Measurements from ENCODE around the gene RGL1. TPM values are rescaled to one million over a fixed set of nuclear protein-coding genes. Genes with fewer than 3 reads are reported as not detected.

Gene RGL1
- total RNA-seq, 1 experiment from 2014 or later: 0.92 TPM

- no TSS peak for BruUV-seq (replicated peaks)
- no peaks in the 10 kb centered on the region for H3K36me3 ChIP-seq (ENCODE audit: control insufficient read depth, insufficient read depth, low read length)
- POLR2A ChIA-PET: no interaction called here
- no peak for ATAC-seq
- H3K27me3 ChIP-seq (ENCODE audit: control insufficient read depth, insufficient read depth, low read length): no peaks in the 10 kb centered on the region
- no peaks in the 10 kb centered on the region for H3K9me3 ChIP-seq (ENCODE audit: control insufficient read depth, insufficient read depth, low read depth, low read length)
- TF ChIP-seq REST (IDR thresholded peaks at IDR 0.05; ENCODE audit: insufficient read depth in 1 of 2, low read depth in 2 of 2, low read length in 1 of 2) (no peak), SIN3A (IDR thresholded peaks at IDR 0.05; ENCODE audit: borderline replicate concordance, insufficient read depth, low read depth, low read length) (no peak), POLR2AphosphoS5 (IDR thresholded peaks at IDR 0.05; ENCODE audit: low read depth, low read length) (no peak), CTCF (IDR thresholded peaks at IDR 0.05) (no peak), TCF7L2 (IDR thresholded peaks at IDR 0.05; ENCODE audit: low read depth, low read length) (no peak)
- no peaks in the 10 kb centered on the region for H3K4me1 ChIP-seq (ENCODE audit: control insufficient read depth, insufficient read depth, low read length)
- CTCF ChIA-PET: no interaction called here
- H3K27ac ChIP-seq (ENCODE audit: low read length): no peak overlapping the region
- in situ Hi-C loops (cut with HindIII; ENCODE audit: low pct_unique_long_range_greater_than_20kb, low sequenced_read_pairs) (no loop called here), intact Hi-C loops (cut with micrococcal nuclease; ENCODE audit: unreplicated experiment) (no loop called here)
- DNase-seq (ENCODE audit: low read depth, low spot score): no peak
- H3K4me3 ChIP-seq (ENCODE audit: low read depth in 2 of 2, low read length in 2 of 2): no peak overlapping the region
Observed at GRCh38 chr1:183864611-183865010, 59.7 kb downstream of the RGL1 start.

- peaks cover 3% of the 10 kb centered on the region; the same call in 1 of the 2 replicates for H3K4me1 ChIP-seq (ENCODE audit: control insufficient read depth, insufficient read depth, low read length)
- POLR2A ChIA-PET: no interaction called here
- intact Hi-C loops (cut with micrococcal nuclease; ENCODE audit: unreplicated experiment) (no loop called here), in situ Hi-C loops (cut with HindIII; ENCODE audit: low pct_unique_long_range_greater_than_20kb, low sequenced_read_pairs) (no loop called here)
- CTCF ChIA-PET: no interaction called here
- ATAC-seq: no peak
- H3K9me3 ChIP-seq (ENCODE audit: control insufficient read depth, insufficient read depth, low read depth, low read length): no peaks in the 10 kb centered on the region
- H3K27me3 ChIP-seq (ENCODE audit: control insufficient read depth, insufficient read depth, low read length): no peaks in the 10 kb centered on the region
- no peak for DNase-seq (ENCODE audit: low read depth, low spot score)
- no peaks in the 10 kb centered on the region for H3K36me3 ChIP-seq (ENCODE audit: control insufficient read depth, insufficient read depth, low read length)
- no peak for TF ChIP-seq CTCF (IDR thresholded peaks at IDR 0.05)
- no peak for TF ChIP-seq SIN3A (IDR thresholded peaks at IDR 0.05; ENCODE audit: borderline replicate concordance, insufficient read depth, low read depth, low read length)
- no peak for TF ChIP-seq REST (IDR thresholded peaks at IDR 0.05; ENCODE audit: insufficient read depth in 1 of 2, low read depth in 2 of 2, low read length in 1 of 2)
- TF ChIP-seq POLR2AphosphoS5 (IDR thresholded peaks at IDR 0.05; ENCODE audit: low read depth, low read length): no peak
- TF ChIP-seq TCF7L2 (IDR thresholded peaks at IDR 0.05; ENCODE audit: low read depth, low read length): no peak
- no peak overlapping the region for H3K4me3 ChIP-seq (ENCODE audit: low read depth in 2 of 2, low read length in 2 of 2)
- no peak overlapping the region for H3K27ac ChIP-seq (ENCODE audit: low read length)
- no TSS peak for BruUV-seq (replicated peaks)
Observed at GRCh38 chr1:183869230-183869629, 64.3 kb downstream of the RGL1 start.
